Hepatocyte (in vitro differentiated cells): ENCODE measurements around the gene EEF2.

Source experiments
- EZH2phosphoT487 ChIP-seq: fragments of 200-600 bp; sonication (generic); IDR thresholded peaks from one replicate; pipeline ENCODE4 v1.6.1; 2018; ENCODE audit warnings: antibody characterized with exemption, mild to moderate bottlenecking, low read depth, moderate library complexity; ENCODE audit not compliant: unreplicated experiment, severe bottlenecking
- TF ChIP-seq, protein P1 (sequence below): fragments of 200-600 bp; sonication (generic); IDR thresholded peaks from 2 replicates; pipeline ENCODE4 v1.5.1; 2016; ENCODE audit warnings: antibody characterized with exemption, mild to moderate bottlenecking; ENCODE audit not compliant: poor library complexity

DNA sequence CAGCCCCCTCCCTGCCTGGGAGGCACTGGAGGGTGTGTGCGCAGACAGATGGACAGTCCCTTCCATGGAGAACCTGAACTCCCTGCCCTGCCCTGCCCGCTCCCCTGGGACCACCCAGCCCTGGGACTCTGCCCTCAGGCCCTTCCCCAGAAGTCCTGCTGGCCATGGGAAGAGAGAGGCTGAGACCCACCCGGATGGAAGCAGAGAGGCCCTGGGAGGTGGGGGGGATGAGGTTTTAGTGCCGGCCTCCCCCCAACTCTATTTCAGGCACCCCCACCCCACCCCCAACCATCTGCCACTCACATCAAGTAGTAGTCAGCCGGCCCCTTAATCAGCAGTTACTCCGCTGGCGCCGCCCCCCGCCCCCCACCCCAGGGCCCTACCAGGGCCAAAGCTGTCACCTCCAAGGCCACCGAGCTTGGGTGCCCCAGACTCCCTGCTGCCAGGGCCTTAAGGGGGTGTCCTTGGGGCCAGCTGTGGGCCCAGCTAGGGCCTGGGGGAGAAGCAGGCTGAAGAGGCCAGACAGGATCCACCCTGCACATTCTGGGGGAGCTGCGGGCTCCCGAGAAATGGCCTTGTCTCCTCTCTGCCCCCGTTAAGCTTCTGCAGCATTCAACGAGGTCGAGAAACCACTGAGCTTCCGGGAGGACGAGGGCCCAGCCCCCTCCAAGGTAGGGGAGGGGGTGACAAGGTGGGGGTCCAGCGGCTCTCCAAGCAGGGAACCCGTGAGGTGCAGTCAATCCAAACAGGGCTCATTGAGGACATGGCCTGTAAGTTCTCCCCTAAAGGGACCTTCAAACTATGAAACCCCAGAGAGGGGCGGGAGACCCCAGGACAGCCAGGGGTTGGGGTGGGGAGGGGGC, 35.0 kb downstream of the EEF2 start:
- TF ChIP-seq, protein P1, sequence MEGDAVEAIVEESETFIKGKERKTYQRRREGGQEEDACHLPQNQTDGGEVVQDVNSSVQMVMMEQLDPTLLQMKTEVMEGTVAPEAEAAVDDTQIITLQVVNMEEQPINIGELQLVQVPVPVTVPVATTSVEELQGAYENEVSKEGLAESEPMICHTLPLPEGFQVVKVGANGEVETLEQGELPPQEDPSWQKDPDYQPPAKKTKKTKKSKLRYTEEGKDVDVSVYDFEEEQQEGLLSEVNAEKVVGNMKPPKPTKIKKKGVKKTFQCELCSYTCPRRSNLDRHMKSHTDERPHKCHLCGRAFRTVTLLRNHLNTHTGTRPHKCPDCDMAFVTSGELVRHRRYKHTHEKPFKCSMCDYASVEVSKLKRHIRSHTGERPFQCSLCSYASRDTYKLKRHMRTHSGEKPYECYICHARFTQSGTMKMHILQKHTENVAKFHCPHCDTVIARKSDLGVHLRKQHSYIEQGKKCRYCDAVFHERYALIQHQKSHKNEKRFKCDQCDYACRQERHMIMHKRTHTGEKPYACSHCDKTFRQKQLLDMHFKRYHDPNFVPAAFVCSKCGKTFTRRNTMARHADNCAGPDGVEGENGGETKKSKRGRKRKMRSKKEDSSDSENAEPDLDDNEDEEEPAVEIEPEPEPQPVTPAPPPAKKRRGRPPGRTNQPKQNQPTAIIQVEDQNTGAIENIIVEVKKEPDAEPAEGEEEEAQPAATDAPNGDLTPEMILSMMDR: no peak
- no peak for TF ChIP-seq EZH2phosphoT487
